Fibroblast of skin of back (primary cell): ENCODE measurements around the gene CD2AP.
A peak's percentile ranks its signal among the peaks of the same experiment; 100 is the strongest.

Experiments used
- DNase-seq: peaks from one replicate; pipeline ENCODE4 v3.0.0-alpha.2; 2013

The CD2AP gene

GRCh38 chr6:47567586-47567985 is 90.0 kb downstream of the CD2AP start:
- DNase-seq = no peak

GRCh38 chr6:47571488-47571887 is 93.9 kb downstream of the CD2AP start:
- peak; percentile 5 for DNase-seq

GRCh38 chr6:47573109-47573508 is 95.5 kb downstream of the CD2AP start:
- no peak for DNase-seq

DNA sequence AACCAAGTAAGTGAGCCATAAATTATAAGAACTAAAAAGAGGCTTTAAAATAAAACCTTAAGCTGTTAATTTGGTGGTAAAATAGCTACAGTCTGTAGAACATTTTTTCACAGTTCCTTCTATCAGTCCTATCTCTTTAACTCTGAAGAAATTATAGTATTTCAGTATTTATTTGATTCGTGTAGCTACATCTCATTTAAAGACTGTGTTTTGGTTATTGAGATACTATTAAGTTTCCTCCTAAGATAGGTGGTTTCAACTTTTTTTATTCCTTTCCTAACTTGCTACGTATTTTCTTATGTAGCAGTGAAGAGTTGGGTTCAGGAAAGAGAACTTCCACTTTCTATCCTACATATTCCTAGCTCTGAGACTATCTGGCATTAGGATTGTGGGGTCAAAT is 97.2 kb downstream of the CD2AP start:
- DNase-seq = no peak

- peak; percentile 18 for DNase-seq
Measured at GRCh38 chr6:47579040-47579439, 101.5 kb downstream of the CD2AP start.

GRCh38 chr6:47581591-47581990 is 104.0 kb downstream of the CD2AP start:
- no peak for DNase-seq

GRCh38 chr6:47587493-47587892 is 109.9 kb downstream of the CD2AP start:
- DNase-seq = peak; percentile 68

- no peak for DNase-seq
Measured at GRCh38 chr6:47592131-47592840, 114.7 kb downstream of the CD2AP start.

- DNase-seq = no peak
Measured at GRCh38 chr6:47593979-47594378, 116.4 kb downstream of the CD2AP start.

- DNase-seq = no peak
Measured at GRCh38 chr6:47595785-47596184, 118.2 kb downstream of the CD2AP start.

DNA sequence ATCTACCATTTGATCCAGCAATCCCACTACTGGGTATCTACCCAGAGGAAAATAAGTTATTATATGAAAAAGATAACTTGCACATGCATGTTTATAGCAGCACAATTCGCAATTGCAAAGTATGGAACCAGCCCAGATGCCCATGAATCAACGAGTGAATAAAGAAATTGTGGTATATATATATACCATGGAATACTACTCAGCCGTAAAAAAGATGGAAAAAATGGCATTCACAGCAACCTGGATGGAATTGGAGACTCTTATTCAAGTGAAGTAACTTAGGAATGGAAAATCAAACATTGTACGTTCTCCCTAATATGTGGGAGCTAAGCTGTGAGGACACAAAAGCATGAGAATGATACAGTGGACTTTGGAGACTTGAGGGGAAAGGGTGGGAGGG is 120.8 kb downstream of the CD2AP start:
- DNase-seq = no peak

DNA sequence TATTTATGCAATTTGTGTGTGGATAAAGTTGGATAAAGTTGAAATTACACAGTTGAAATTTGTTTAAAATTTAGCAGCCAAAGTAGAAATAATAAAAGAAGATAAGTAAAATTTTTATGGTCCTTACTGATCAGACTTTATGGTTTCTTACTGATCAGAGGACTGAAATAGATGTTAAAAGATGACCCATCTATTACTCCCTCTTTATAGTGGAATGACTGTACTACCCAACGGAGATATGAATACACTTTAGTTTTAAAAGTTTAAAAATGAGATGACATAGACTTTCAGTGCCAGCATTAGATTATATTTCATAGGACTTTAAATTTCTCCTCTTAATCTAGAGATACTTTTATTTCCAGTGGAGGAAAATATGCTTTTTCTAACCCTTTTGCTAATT is 121.9 kb downstream of the CD2AP start:
- DNase-seq = no peak

DNA sequence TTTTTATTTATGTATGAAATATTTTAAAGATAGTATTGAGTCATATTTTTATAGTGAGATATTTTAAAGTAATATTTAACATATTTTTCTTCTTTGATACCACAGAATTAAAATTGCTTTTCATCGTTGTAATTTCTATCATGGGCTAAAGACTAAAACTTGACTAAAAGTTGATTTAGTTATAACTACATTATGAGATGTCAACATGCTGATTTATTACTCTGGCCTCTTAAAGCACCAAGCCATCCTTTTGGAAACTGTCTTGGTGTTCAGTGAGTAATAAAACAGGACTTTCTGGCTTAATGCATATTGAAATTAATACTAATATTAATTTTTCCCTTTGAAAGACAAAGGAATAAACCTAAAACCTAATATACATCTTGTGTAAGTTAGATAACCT is 125.6 kb downstream of the CD2AP start:
- peak; percentile 29 for DNase-seq

GRCh38 chr6:47603995-47604394 is 126.4 kb downstream of the CD2AP start:
- no peak for DNase-seq

DNA sequence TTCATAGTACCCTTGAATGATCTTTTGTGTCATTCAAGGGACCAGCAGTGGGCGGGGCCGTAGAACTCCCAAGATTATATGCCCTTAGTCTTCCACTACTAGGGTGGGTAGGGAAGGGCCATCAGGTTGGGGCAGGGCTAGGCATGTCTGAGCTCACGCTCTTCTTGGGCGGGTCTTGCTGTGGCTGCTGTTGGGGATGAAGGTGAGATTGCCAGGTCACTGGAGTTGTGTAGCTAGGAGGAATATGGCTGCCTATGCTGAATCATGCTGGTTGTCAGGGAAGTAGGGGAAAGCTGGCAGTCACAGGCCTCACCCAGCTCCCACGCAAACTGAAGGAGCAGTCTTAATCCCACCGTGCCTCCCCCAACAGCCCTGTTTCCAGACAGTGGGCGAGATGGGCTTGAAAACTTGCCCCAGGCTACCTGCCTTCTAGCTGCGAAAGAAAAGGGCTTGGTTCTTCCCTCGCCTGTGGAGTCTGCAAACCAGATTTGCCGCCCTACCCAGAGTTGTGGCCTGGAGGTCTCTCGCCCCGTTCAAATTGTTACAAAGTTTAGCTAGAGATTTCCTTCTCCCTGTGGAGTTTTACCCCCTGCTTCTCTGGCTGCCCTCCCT is 144.4 kb downstream of the CD2AP start:
- no peak for DNase-seq

DNA sequence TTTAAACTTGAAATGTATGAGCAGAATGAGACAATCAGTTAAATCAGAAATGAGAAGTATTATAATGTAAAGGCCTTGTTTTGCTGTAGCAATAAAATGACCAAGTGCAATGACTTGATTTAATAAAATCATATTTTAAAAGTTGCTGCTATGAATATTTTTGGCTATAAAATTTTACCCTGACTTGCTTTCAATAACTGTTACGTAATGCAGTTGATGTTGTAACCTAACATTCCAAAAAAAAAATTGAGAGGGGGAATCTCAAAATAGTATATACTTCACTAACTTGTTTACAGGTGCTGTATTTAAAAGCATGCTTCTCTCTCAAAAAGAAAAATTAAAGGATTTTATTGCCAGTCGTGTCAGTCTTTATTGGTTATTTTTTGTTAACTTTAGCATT is 149.2 kb downstream of the CD2AP start:
- DNase-seq = no peak

GRCh38 chr6:47628448-47629272 is 151.1 kb downstream of the CD2AP start:
- DNase-seq = no peak

DNA sequence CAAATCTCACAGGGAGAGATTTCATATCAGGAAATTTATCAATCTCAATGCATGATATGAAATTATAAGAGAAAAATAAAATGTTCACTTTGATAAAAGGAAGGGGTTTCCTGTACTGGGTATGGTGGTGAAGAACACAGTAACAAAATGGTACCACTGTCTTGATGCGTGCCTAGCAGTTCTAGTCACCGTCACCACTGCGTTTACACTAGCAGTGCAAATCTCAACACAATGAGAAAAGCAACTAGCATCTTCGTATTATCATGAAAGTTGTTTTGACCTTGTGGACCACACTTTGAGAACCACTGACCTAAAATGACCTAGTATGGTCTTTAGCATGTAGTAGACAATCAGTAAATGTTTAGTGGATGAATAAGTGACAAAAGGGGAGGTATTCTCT is 152.4 kb downstream of the CD2AP start:
- DNase-seq = no peak

DNA sequence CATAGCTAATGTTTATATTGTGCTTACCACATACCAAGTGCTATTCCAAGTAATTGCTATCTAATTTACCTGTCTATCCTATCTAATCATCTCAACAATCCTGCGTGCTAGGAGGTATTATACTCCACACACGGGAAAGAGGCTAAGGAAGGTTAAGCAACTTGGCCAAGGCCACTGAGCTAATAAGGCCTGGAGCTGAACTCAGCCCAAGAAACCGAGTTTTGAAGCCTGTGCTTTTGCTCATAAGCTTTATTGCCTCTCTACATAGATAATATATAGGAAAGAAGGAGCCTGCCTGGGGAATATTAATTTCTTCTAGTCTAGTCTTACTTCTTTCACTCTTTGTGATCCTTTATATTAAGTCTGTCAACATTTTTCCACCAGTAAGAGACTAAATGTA is 153.0 kb downstream of the CD2AP start:
- no peak for DNase-seq

DNA sequence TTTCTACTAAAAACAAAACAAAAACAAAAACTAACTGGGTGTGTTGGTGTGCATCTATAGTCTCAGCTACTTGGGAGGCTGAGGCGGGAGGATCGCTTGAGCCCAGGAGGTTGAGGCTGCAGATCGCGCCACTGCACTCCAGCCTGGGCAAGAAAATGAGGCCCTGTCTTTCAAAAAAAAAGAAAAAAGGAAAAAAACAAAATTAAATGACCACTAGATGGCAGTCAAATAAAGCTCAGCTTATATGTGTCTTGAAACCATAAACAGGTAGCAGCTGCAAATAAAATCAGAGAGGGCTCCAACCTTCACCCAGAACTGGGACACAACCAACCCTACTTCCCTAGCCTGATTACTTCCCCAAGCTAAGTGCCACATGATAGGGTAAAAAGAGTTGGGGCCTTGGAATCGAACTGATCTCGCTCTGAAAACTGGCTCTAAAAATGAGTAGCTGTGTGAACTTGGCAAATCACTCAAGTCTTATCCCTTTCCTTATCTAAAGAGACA is 153.7 kb downstream of the CD2AP start:
- peak; percentile 39 for DNase-seq

DNA sequence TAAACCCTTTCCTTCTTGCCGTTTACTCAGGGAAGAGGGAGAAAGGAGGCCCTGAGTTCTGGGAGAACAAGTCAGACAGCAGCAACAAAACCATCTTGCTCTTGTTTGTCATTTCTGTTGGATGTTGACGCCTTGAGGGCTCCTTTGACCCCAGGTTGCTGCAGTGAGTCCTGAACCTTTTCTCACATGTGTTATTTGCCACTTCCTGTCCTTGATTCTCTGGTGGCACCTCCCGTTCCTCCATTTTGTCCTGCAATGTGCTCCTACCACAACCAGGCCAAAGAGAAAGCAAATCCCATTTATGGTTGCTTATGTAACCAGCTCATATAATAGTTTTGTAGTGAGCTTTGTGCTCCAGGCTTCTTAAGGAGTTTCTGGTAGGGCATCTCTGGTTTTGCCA is 154.2 kb downstream of the CD2AP start:
- no peak for DNase-seq

DNA sequence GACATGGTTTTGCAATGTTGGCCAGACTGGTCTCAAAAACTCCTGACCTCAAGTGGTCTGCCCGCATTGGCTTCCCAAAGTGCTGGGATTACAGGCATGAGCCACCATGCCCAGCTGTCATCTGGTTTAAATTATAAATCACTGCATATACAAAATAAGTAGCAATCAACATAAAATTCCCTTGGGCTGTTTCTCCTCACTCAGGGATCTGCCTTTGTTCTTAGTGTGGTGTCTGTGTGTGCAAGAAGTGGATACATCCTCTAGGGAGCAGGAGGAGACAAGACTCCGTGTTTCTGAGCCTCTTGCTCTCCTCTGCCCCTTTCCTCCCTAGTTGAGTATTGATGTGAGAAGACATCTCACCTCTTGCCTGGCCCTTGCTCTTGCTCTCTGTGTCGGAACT is 155.6 kb downstream of the CD2AP start:
- peak; percentile 13 for DNase-seq

GRCh38 chr6:47634210-47635047 is 156.8 kb downstream of the CD2AP start:
- no peak for DNase-seq
